Esophagus muscularis mucosa (tissue), 4 donors: ENCODE measurements around the gene NLRC4. TPM values are rescaled to one million over a fixed set of nuclear protein-coding genes. Genes with fewer than 3 reads are reported as not detected.

Source experiments
- DNase-seq: peaks from one replicate; pipeline ENCODE4 v3.0.0-alpha.2; 2017; ENCODE audit errors: extremely low spot score
- H3K27ac ChIP-seq, 4 donors: fragments of 200-600 bp; sonication (generic); replicated peaks in 1 of 4; 1 replicate in 3 of 4; 2 replicates in 1 of 4; pipeline ENCODE4 v1.5.1; 2016 to 2019; ENCODE audit warnings: mild to moderate bottlenecking in 1 of 4
- H3K27me3 ChIP-seq, 4 donors: fragments of 200-600 bp; sonication (generic); one replicate each; pipeline versions ENCODE4 v1.5.1 to v1.6.0; 2016 to 2019
- H3K36me3 ChIP-seq, 4 donors: fragments of 200-600 bp; sonication (generic); one replicate each; pipeline ENCODE4 v1.5.1; 2016 to 2019
- H3K4me1 ChIP-seq, 4 donors: fragments of 200-600 bp; sonication (generic); one replicate each; pipeline ENCODE4 v1.5.1; 2016 to 2019
- H3K4me3 ChIP-seq, 4 donors: fragments of 200-600 bp; sonication (generic); 1 replicate in 2 of 4; 2 replicates in 2 of 4; pipeline ENCODE4 v1.5.1; 2016 to 2019; ENCODE audit warnings: mild to moderate bottlenecking in 4 of 4, moderate library complexity in 1 of 4
- H3K9me3 ChIP-seq, 4 donors: fragments of 200-600 bp; sonication (generic); 1 replicate in 3 of 4; 2 replicates in 1 of 4; pipeline ENCODE4 v1.5.1; 2016 to 2019
- EP300 ChIP-seq: sonication (generic); formaldehyde crosslinking; IDR thresholded peaks from one replicate; pipeline ENCODE4 v1.6.1; 2017; ENCODE audit warnings: antibody characterized with exemption
- POLR2A ChIP-seq: fragments of 450-650 bp; IDR thresholded peaks from one replicate; pipeline ENCODE4 v1.6.1; 2017; ENCODE audit warnings: antibody characterized with exemption, moderate library complexity, mild to moderate bottlenecking, low read depth
- POLR2AphosphoS5 ChIP-seq, 2 donors: sonication (generic); formaldehyde crosslinking; IDR thresholded peaks; one replicate each; pipeline ENCODE4 v1.6.1; 2017; ENCODE audit warnings: antibody characterized with exemption in 2 of 2
- WGBS: methylation state at CpG from one replicate; pipeline ENCODE4 v1.1.5; 2018; 5-methylcytosine and 5-hydroxymethylcytosine counted together
- intact Hi-C: fragments of 100-400 bp; cut with DNase I; formaldehyde crosslinking; loops from one replicate; pipeline ENCODE4 v1.15.1; 2023
- total RNA-seq, 4 donors: library from RNA; depleted of rRNA; stranded (reverse); fragments of >200 nt; gene quantifications; one replicate each; pipeline versions ENCODE4 v1.1.0 to v1.2.1, GENCODE V29; 2016
- TF ChIP-seq, protein P1 (sequence below), 3 experiments: fragments of 200-600 bp in 2 of 3; fragments of 450-650 bp in 1 of 3; sonication (generic) in 2 of 3; IDR thresholded peaks; one replicate each; pipeline ENCODE4 v1.5.1; 2017 to 2019; ENCODE audit warnings: antibody characterized with exemption in 3 of 3, mild to moderate bottlenecking in 2 of 3, moderate library complexity in 1 of 3

NLRC4 gene
- total RNA-seq, 4 donors from 2014 or later = 0.42 to 3.1 (median 0.70) TPM

GRCh38 chr2:32271063-32271462, 6.4 kb upstream of the NLRC4 start:
- TF ChIP-seq, protein P1, sequence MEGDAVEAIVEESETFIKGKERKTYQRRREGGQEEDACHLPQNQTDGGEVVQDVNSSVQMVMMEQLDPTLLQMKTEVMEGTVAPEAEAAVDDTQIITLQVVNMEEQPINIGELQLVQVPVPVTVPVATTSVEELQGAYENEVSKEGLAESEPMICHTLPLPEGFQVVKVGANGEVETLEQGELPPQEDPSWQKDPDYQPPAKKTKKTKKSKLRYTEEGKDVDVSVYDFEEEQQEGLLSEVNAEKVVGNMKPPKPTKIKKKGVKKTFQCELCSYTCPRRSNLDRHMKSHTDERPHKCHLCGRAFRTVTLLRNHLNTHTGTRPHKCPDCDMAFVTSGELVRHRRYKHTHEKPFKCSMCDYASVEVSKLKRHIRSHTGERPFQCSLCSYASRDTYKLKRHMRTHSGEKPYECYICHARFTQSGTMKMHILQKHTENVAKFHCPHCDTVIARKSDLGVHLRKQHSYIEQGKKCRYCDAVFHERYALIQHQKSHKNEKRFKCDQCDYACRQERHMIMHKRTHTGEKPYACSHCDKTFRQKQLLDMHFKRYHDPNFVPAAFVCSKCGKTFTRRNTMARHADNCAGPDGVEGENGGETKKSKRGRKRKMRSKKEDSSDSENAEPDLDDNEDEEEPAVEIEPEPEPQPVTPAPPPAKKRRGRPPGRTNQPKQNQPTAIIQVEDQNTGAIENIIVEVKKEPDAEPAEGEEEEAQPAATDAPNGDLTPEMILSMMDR (IDR thresholded peaks at IDR 0.05) = no peak
- TF ChIP-seq POLR2AphosphoS5 (IDR thresholded peaks at IDR 0.05) = no peak
- no peak for TF ChIP-seq POLR2A
- TF ChIP-seq EP300 = no peak
- no peak for DNase-seq
- intact Hi-C loops = no loop called here
- no peak overlapping the region for H3K4me3 ChIP-seq
- no peaks in the 10 kb centered on the region for H3K4me1 ChIP-seq
- no peaks in the 10 kb centered on the region for H3K36me3 ChIP-seq
- H3K27ac ChIP-seq = no peak overlapping the region
- H3K9me3 ChIP-seq = no peaks in the 10 kb centered on the region
- 69% methylated on average over 2 of the region's 2 CpGs for WGBS
- H3K27me3 ChIP-seq = peaks cover 0 to 16% (median 2%) of the 10 kb centered on the region in 4 donors

- no peak for DNase-seq
- WGBS = 88% methylated on average over 3 of the region's 3 CpGs
- no peaks in the 10 kb centered on the region for H3K4me1 ChIP-seq
- H3K4me3 ChIP-seq = no peak overlapping the region
- no peaks in the 10 kb centered on the region for H3K36me3 ChIP-seq
- no peak for TF ChIP-seq POLR2A
- TF ChIP-seq, protein P1 (IDR thresholded peaks at IDR 0.05) = no peak
- TF ChIP-seq EP300 = no peak
- no peak for TF ChIP-seq POLR2AphosphoS5 (IDR thresholded peaks at IDR 0.05)
- intact Hi-C loops = no loop called here
- H3K27me3 ChIP-seq = peaks cover 0 to 5% (median 0%) of the 10 kb centered on the region in 4 donors
- H3K9me3 ChIP-seq = no peaks in the 10 kb centered on the region
- no peak overlapping the region for H3K27ac ChIP-seq
Observed at GRCh38 chr2:32262105-32262504, 2.6 kb downstream of the NLRC4 start.

DNA sequence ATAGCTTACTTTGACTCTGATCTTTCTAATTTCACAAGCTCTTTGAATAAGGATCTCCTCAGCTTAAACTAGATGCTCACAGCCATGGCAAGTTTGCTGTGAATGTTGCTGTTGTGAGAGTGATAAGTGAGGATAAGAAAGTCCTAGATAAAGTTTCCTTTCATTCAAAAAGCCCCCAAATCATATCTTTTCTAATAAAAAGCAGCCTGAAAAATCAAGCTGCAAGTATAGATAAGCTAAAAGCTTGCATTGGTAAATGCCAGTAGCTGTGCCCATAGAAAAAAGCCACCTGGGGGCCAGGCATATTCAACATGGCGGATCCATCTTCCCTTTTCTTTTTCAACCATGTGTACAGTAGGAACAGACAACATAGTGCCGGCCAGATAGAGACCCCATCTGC, 4.3 kb downstream of the NLRC4 start:
- 97% methylated on average over 2 of the region's 2 CpGs for WGBS
- intact Hi-C loops = no loop called here
- H3K27ac ChIP-seq = no peak overlapping the region
- no peaks in the 10 kb centered on the region for H3K36me3 ChIP-seq
- no peak overlapping the region for H3K4me3 ChIP-seq
- TF ChIP-seq POLR2A (no peak), EP300 (no peak), POLR2AphosphoS5 (IDR thresholded peaks at IDR 0.05) (no peak)
- TF ChIP-seq, protein P1 (IDR thresholded peaks at IDR 0.05) = no peak
- no peak for DNase-seq
- H3K27me3 ChIP-seq = peaks cover 0 to 5% (median 0%) of the 10 kb centered on the region in 4 donors
- no peaks in the 10 kb centered on the region for H3K9me3 ChIP-seq
- no peaks in the 10 kb centered on the region for H3K4me1 ChIP-seq

DNA sequence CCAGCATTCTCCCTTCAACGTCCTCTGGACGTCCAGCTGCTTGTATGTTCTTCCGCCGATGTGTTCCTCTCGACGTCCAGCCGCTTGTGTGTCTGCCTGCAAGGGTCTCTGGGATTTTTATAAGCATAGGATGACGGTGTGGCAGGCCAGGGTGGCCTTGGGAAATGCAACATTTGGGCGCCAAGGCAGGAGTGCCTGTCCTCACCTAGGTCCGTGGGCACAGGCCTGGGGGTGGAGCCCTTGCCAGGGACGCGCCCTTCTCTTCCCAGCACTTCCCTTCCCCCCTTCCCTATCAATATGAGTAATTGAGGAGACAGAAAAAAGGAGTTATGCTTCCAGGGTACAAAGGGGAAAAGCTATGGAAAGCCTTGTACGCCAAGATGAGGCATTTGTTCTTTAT, 6.4 kb downstream of the NLRC4 start:
- no peaks in the 10 kb centered on the region for H3K9me3 ChIP-seq
- intact Hi-C loops = no loop called here
- H3K4me1 ChIP-seq = no peaks in the 10 kb centered on the region
- DNase-seq = no peak
- H3K4me3 ChIP-seq = no peak overlapping the region
- WGBS = 78% methylated on average over 13 of the region's 13 CpGs
- peaks cover 0 to 5% (median 0%) of the 10 kb centered on the region in 4 donors for H3K27me3 ChIP-seq
- H3K36me3 ChIP-seq = no peaks in the 10 kb centered on the region
- no peak for TF ChIP-seq POLR2A
- TF ChIP-seq POLR2AphosphoS5 (IDR thresholded peaks at IDR 0.05) = no peak
- TF ChIP-seq EP300 = no peak
- TF ChIP-seq, protein P1 (IDR thresholded peaks at IDR 0.05) = no peak
- H3K27ac ChIP-seq = no peak overlapping the region

- WGBS = 81% methylated on average over 10 of the region's 10 CpGs
- intact Hi-C loops = no loop called here
- Histone ChIP-seq H3K4me1 (no peaks in the 10 kb centered on the region), H3K36me3 (no peaks in the 10 kb centered on the region), H3K9me3 (no peaks in the 10 kb centered on the region), H3K27ac (no peak overlapping the region), H3K4me3 (no peak overlapping the region), H3K27me3 (no peaks in the 10 kb centered on the region)
- no peak for DNase-seq
- TF ChIP-seq, protein P1 (IDR thresholded peaks at IDR 0.05) = no peak
- TF ChIP-seq EP300 = no peak
- TF ChIP-seq POLR2AphosphoS5 (IDR thresholded peaks at IDR 0.05) = no peak
- no peak for TF ChIP-seq POLR2A
Observed at GRCh38 chr2:32250290-32250689, 14.4 kb downstream of the NLRC4 start.
